Mesodermal cell (in vitro differentiated cells): ENCODE measurements around the gene AFG1L.

Source experiments
- H3K27ac ChIP-seq: 2 replicates; pipeline ENCODE4 v1.7.0; 2013; ENCODE audit warnings: mild to moderate bottlenecking, low read depth, low read length, moderate library complexity; ENCODE audit not compliant: severe bottlenecking
- H3K36me3 ChIP-seq: 2 replicates; pipeline ENCODE4 v1.7.1; 2013; ENCODE audit warnings: mild to moderate bottlenecking, low read length, moderate library complexity; ENCODE audit not compliant: control insufficient read depth, insufficient read depth
- H3K4me1 ChIP-seq: one replicate; pipeline ENCODE4 v1.7.1; 2013; ENCODE audit warnings: mild to moderate bottlenecking, low read length; ENCODE audit not compliant: insufficient read depth, control insufficient read depth, poor library complexity, severe bottlenecking
- H3K4me3 ChIP-seq: 2 replicates; pipeline ENCODE4 v1.7.0; 2013; ENCODE audit warnings: low read length, control low read depth, mild to moderate bottlenecking; ENCODE audit not compliant: insufficient read depth, poor library complexity, severe bottlenecking; ENCODE audit errors: extremely low read depth
- H3K9me3 ChIP-seq: 2 replicates; pipeline ENCODE4 v1.7.1; 2013; ENCODE audit warnings: mild to moderate bottlenecking, low read length, moderate library complexity; ENCODE audit not compliant: control insufficient read depth
- WGBS, 2 experiments: methylation state at CpG; one replicate each; pipeline ENCODE4 v1.1.5; 2013; ENCODE audit warnings: missing lambda C conversion rate in 2 of 2; ENCODE audit not compliant: insufficient coverage in 2 of 2; 5-methylcytosine and 5-hydroxymethylcytosine counted together

Gene AFG1L

GRCh38 chr6:108476847-108477430 lies 182.1 kb downstream of the AFG1L start:
- WGBS, 2 experiments, result 86 to 88% methylated on average over 4 to 6 of the region's 8 CpGs
- Histone ChIP-seq H3K9me3 (no peaks in the 10 kb centered on the region), H3K4me1 (no peaks in the 10 kb centered on the region), H3K27ac (no peak overlapping the region), H3K36me3 (no peaks in the 10 kb centered on the region), H3K4me3 (no peak overlapping the region)

- Histone ChIP-seq H3K9me3 (no peaks in the 10 kb centered on the region), H3K36me3 (no peaks in the 10 kb centered on the region), H3K4me1 (no peaks in the 10 kb centered on the region), H3K27ac (no peak overlapping the region), H3K4me3 (no peak overlapping the region)
- no CpG with 5 or more reads among the region's 2 CpGs for WGBS, 2 experiments
Measured at GRCh38 chr6:108482559-108482958, 187.7 kb downstream of the AFG1L start.

GRCh38 chr6:108484016-108484415 lies 189.2 kb downstream of the AFG1L start:
- H3K4me1 ChIP-seq, result no peaks in the 10 kb centered on the region
- WGBS, 2 experiments, result no CpG with 5 or more reads among the region's 1 CpG
- no peak overlapping the region for H3K27ac ChIP-seq
- H3K4me3 ChIP-seq, result no peak overlapping the region
- no peaks in the 10 kb centered on the region for H3K36me3 ChIP-seq
- H3K9me3 ChIP-seq, result no peaks in the 10 kb centered on the region

GRCh38 chr6:108489699-108490098 lies 194.8 kb downstream of the AFG1L start:
- no peaks in the 10 kb centered on the region for H3K9me3 ChIP-seq
- H3K4me3 ChIP-seq, result no peak overlapping the region
- WGBS, 2 experiments, result 81% methylated on average over 2 of the region's 5 CpGs; no CpG with 5 or more reads in 1 of the 2 experiments
- H3K4me1 ChIP-seq, result no peaks in the 10 kb centered on the region
- H3K27ac ChIP-seq, result no peak overlapping the region
- no peaks in the 10 kb centered on the region for H3K36me3 ChIP-seq

- H3K36me3 ChIP-seq, result no peaks in the 10 kb centered on the region
- no peak overlapping the region for H3K27ac ChIP-seq
Measured at GRCh38 chr6:108492131-108492766, 197.4 kb downstream of the AFG1L start.

GRCh38 chr6:108494434-108494833 lies 199.6 kb downstream of the AFG1L start:
- Histone ChIP-seq H3K9me3 (no peaks in the 10 kb centered on the region), H3K4me1 (no peaks in the 10 kb centered on the region), H3K4me3 (no peak overlapping the region), H3K36me3 (no peaks in the 10 kb centered on the region), H3K27ac (no peak overlapping the region)
- WGBS, 2 experiments, result no CpG with 5 or more reads among the region's 2 CpGs

More at GRCh38 chr6:108492131-108492766, 197.4 kb downstream of the AFG1L start:
- no peaks in the 10 kb centered on the region for H3K9me3 ChIP-seq
- no peak overlapping the region for H3K4me3 ChIP-seq
- H3K4me1 ChIP-seq, result no peaks in the 10 kb centered on the region

GRCh38 chr6:108497883-108498282 lies 203.0 kb downstream of the AFG1L start:
- H3K4me1 ChIP-seq, result no peaks in the 10 kb centered on the region
- no peak overlapping the region for H3K4me3 ChIP-seq
- no peak overlapping the region for H3K27ac ChIP-seq
- WGBS, 2 experiments, result 43 to 52% methylated on average over 2 of the region's 3 CpGs
- no peaks in the 10 kb centered on the region for H3K9me3 ChIP-seq
- no peaks in the 10 kb centered on the region for H3K36me3 ChIP-seq

- no CpG with 5 or more reads among the region's 3 CpGs for WGBS, 2 experiments
- Histone ChIP-seq H3K27ac (no peak overlapping the region), H3K4me1 (no peaks in the 10 kb centered on the region), H3K36me3 (no peaks in the 10 kb centered on the region), H3K9me3 (no peaks in the 10 kb centered on the region), H3K4me3 (no peak overlapping the region)
Measured at GRCh38 chr6:108501559-108501958, 206.7 kb downstream of the AFG1L start.

- H3K36me3 ChIP-seq, result no peaks in the 10 kb centered on the region
- H3K4me3 ChIP-seq, result no peak overlapping the region
- no peaks in the 10 kb centered on the region for H3K9me3 ChIP-seq
- H3K4me1 ChIP-seq, result no peaks in the 10 kb centered on the region
- WGBS, 2 experiments, result no CpG with 5 or more reads among the region's 1 CpG
- H3K27ac ChIP-seq, result no peak overlapping the region
Measured at GRCh38 chr6:108502832-108503231, 208.0 kb downstream of the AFG1L start.

- H3K27ac ChIP-seq, result no peak overlapping the region
- H3K4me1 ChIP-seq, result no peaks in the 10 kb centered on the region
- H3K9me3 ChIP-seq, result no peaks in the 10 kb centered on the region
- WGBS, 2 experiments, result 100% methylated on average over 1 of the region's 2 CpGs; no CpG with 5 or more reads in 1 of the 2 experiments
- H3K4me3 ChIP-seq, result no peak overlapping the region
- H3K36me3 ChIP-seq, result no peaks in the 10 kb centered on the region
Measured at GRCh38 chr6:108507316-108507715, 212.5 kb downstream of the AFG1L start.
